GM21367 (cell line): ENCODE measurements around the gene GRIFIN.
"Not testable (repeated sequence)": the region's sequence is repeated elsewhere in the genome, so short reads cannot be mapped to it uniquely, and the experiment has no call there.

Experiments
- ATAC-seq: cut with Tn5 transposase; IDR thresholded peaks from one replicate; pipeline ENCODE4 v1.9.1; 2021; ENCODE audit not compliant: unreplicated experiment

The GRIFIN gene

GRCh38 chr7:2480070-2480408 lies 3.8 kb upstream of the GRIFIN start:
- no peak for ATAC-seq

- no peak for ATAC-seq
Measured at GRCh38 chr7:2479276-2480069, 3.3 kb upstream of the GRIFIN start.

GRCh38 chr7:2478800-2479199 lies 2.6 kb upstream of the GRIFIN start:
- no peak for ATAC-seq

GRCh38 chr7:2478399-2478785 lies 2.2 kb upstream of the GRIFIN start:
- no peak for ATAC-seq

- ATAC-seq, result no peak
Measured at GRCh38 chr7:2477447-2478398, 1.5 kb upstream of the GRIFIN start.

- no peak for ATAC-seq
Measured at GRCh38 chr7:2476776-2477446, 713 bp upstream of the GRIFIN start.

GRCh38 chr7:2475678-2476015 lies 551 bp downstream of the GRIFIN start:
- no peak for ATAC-seq

GRCh38 chr7:2474813-2475677 lies 1.2 kb downstream of the GRIFIN start:
- ATAC-seq, result no peak

- ATAC-seq, result no peak
Measured at GRCh38 chr7:2474224-2474623, 2.0 kb downstream of the GRIFIN start.

- ATAC-seq, result no peak
Measured at GRCh38 chr7:2473496-2474180, 2.6 kb downstream of the GRIFIN start.

- ATAC-seq, result no peak
Measured at GRCh38 chr7:2472739-2473138, 3.5 kb downstream of the GRIFIN start.

- no peak for ATAC-seq
Measured at GRCh38 chr7:2471396-2471795, 4.8 kb downstream of the GRIFIN start.

- no peak for ATAC-seq
Measured at GRCh38 chr7:2471022-2471329, 5.2 kb downstream of the GRIFIN start.

GRCh38 chr7:2470204-2471021 lies 5.8 kb downstream of the GRIFIN start:
- no peak for ATAC-seq

- ATAC-seq, result not testable (repeated sequence)
Measured at GRCh38 chr7:2469460-2470203, 6.6 kb downstream of the GRIFIN start.

- no peak for ATAC-seq
Measured at GRCh38 chr7:2468227-2468626, 8.0 kb downstream of the GRIFIN start.

- ATAC-seq, result no peak
Measured at GRCh38 chr7:2466675-2467074, 9.5 kb downstream of the GRIFIN start.

- no peak for ATAC-seq
Measured at GRCh38 chr7:2465928-2466327, 10.3 kb downstream of the GRIFIN start.

- no peak for ATAC-seq
Measured at GRCh38 chr7:2462731-2463130, 13.5 kb downstream of the GRIFIN start.
